Measurements from ENCODE around the gene EPB41L4A. TPM values are rescaled to one million over a fixed set of nuclear protein-coding genes. Genes with fewer than 3 reads are reported as not detected.

EPB41L4A gene
- total RNA-seq, 1 donor from 2014 or later: 27.5 TPM

- no peaks in the 10 kb centered on the region for H3K9me3 ChIP-seq
- peaks cover 0 to 10% of the 10 kb centered on the region in 2 donors for H3K36me3 ChIP-seq
- H3K27me3 ChIP-seq: no peaks in the 10 kb centered on the region
- intact Hi-C loops (cut with DNase I): no loop called here
- no peaks in the 10 kb centered on the region for H3K4me1 ChIP-seq
- no peak for TF ChIP-seq POLR2AphosphoS5 (IDR thresholded peaks at IDR 0.05; ENCODE audit: insufficient read depth in 1 of 2, low read depth in 1 of 2)
- no peak for TF ChIP-seq POLR2A (IDR thresholded peaks at IDR 0.05)
- TF ChIP-seq CTCF (IDR thresholded peaks at IDR 0.05): no peak
- no peak overlapping the region for H3K4me3 ChIP-seq
- DNase-seq (ENCODE audit: extremely low spot score in 2 of 2): no peak
- no peak overlapping the region for H3K27ac ChIP-seq
These were observed 227.0 kb downstream of the EPB41L4A start for GRCh38 chr5:112192072-112192471.

DNA sequence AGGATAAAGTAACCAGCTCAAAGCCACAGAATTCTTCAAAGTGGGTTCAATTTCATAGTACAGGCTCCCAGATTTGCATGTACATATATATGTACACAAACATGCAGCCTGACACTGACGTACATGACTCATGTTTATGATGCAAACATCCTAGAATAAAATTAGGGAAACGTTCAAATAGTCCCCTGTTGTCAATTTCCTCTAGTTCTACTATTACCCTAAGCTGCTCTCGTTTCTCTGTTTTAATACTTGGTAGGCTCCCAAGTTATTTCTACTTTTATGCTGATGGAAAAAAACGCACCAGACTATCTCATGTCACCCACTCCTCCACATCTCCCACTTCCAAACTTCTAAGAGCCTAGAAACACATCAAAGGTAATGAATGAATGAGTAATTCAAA lies 229.7 kb downstream of the EPB41L4A start:
- peaks cover 0 to 5% of the 10 kb centered on the region in 2 donors for H3K36me3 ChIP-seq
- intact Hi-C loops (cut with DNase I): no loop called here
- DNase-seq (ENCODE audit: extremely low spot score in 2 of 2): no peak
- no peaks in the 10 kb centered on the region for H3K4me1 ChIP-seq
- H3K9me3 ChIP-seq: no peaks in the 10 kb centered on the region
- H3K27ac ChIP-seq: no peak overlapping the region
- no peak for TF ChIP-seq POLR2AphosphoS5 (IDR thresholded peaks at IDR 0.05; ENCODE audit: insufficient read depth in 1 of 2, low read depth in 1 of 2)
- no peak for TF ChIP-seq POLR2A (IDR thresholded peaks at IDR 0.05)
- TF ChIP-seq CTCF (IDR thresholded peaks at IDR 0.05): no peak
- H3K4me3 ChIP-seq: no peak overlapping the region
- H3K27me3 ChIP-seq: no peaks in the 10 kb centered on the region

GRCh38 chr5:112186401-112186990 lies 232.6 kb downstream of the EPB41L4A start:
- H3K27ac ChIP-seq: no peak overlapping the region
- peaks cover 0 to 15% of the 10 kb centered on the region in 2 donors for H3K36me3 ChIP-seq
- intact Hi-C loops (cut with DNase I): no loop called here
- H3K4me3 ChIP-seq: no peak overlapping the region
- no peak for DNase-seq (ENCODE audit: extremely low spot score in 2 of 2)
- H3K27me3 ChIP-seq: no peaks in the 10 kb centered on the region
- H3K4me1 ChIP-seq: no peaks in the 10 kb centered on the region
- TF ChIP-seq POLR2A (IDR thresholded peaks at IDR 0.05) (no peak), CTCF (IDR thresholded peaks at IDR 0.05) (no peak), POLR2AphosphoS5 (IDR thresholded peaks at IDR 0.05; ENCODE audit: insufficient read depth in 1 of 2, low read depth in 1 of 2) (no peak)
- H3K9me3 ChIP-seq: no peaks in the 10 kb centered on the region

DNA sequence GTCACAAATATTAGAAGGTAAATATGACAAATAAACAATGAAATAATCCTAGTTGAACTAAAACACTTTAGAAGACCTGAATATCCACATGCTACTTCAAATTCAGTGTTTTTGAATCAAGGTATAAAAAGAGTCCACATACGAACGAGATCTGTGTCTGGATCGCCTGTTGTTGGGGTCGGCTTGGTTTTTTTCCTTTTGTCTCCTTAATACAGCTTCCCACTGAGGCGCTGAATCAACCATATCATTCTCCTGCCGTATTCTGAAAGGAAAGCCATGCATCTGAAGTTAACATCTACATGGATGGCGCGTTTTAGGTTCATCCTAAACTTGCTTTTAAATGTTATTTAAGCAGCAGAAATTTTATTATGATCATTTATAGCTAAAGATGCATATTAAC lies 235.2 kb downstream of the EPB41L4A start:
- TF ChIP-seq POLR2AphosphoS5 (IDR thresholded peaks at IDR 0.05; ENCODE audit: insufficient read depth in 1 of 2, low read depth in 1 of 2) (no peak), POLR2A (IDR thresholded peaks at IDR 0.05) (no peak), CTCF (IDR thresholded peaks at IDR 0.05) (no peak)
- intact Hi-C loops (cut with DNase I): no loop called here

DNA sequence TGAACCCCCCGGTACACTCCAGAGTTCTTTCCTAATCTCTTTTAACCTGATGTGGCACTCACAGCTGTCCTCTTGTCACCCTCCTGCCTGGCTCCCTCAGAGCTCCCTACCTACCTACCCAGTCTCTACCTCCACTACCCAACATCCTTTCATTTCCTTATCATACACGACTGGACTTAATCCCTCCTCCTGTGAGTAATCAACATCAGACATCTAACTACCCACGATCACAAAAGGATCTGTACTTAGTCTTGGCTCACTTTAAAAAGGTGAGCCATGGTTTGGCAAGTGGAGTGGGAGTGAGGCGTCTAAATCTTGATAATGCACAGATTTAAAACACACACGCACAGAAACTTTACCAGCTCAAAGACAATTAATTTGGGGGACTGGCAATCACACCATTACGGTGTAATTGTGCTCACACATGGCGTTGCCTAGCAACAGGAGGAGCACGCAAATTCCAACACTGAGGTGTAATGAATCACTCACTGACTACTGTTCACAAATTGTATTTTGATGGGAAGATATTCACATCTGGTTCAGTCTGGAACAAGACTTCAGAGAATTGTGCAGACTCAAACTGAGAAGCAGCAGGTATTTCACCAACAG lies 235.9 kb downstream of the EPB41L4A start:
- no peak overlapping the region for H3K27ac ChIP-seq
- no peak for DNase-seq (ENCODE audit: extremely low spot score in 2 of 2)

More for the DNA sequence above, 235.2 kb downstream of the EPB41L4A start:
- no peaks in the 10 kb centered on the region for H3K27me3 ChIP-seq
- no peak overlapping the region for H3K27ac ChIP-seq
- no peak for DNase-seq (ENCODE audit: extremely low spot score in 2 of 2)
- H3K9me3 ChIP-seq: no peaks in the 10 kb centered on the region
- H3K4me3 ChIP-seq: no peak overlapping the region
- H3K36me3 ChIP-seq: peaks cover 0 to 16% of the 10 kb centered on the region in 2 donors
- H3K4me1 ChIP-seq: no peaks in the 10 kb centered on the region

More for the DNA sequence above, 235.9 kb downstream of the EPB41L4A start:
- TF ChIP-seq POLR2A (IDR thresholded peaks at IDR 0.05): no peak
- intact Hi-C loops (cut with DNase I): no loop called here
- Histone ChIP-seq H3K36me3 (peaks cover 0 to 16% of the 10 kb centered on the region in 2 donors), H3K4me3 (no peak overlapping the region), H3K9me3 (no peaks in the 10 kb centered on the region), H3K27me3 (no peaks in the 10 kb centered on the region), H3K4me1 (no peaks in the 10 kb centered on the region)
